Renal cortex interstitium (tissue), 11 donors: ENCODE data around the gene LRRC7. TPM values are rescaled to one million over a fixed set of nuclear protein-coding genes. Genes with fewer than 3 reads are reported as not detected.
"Not testable (repeated sequence)": the region's sequence is repeated elsewhere in the genome, so short reads cannot be mapped to it uniquely, and the experiment has no call there.

Experiments
- DNase-seq, 11 donors: peaks; one replicate each; pipeline ENCODE4 v3.0.0-alpha.2; 2013; ENCODE audit warnings: low read depth in 9 of 11, low spot score in 4 of 11; ENCODE audit errors: extremely low read depth in 1 of 11
- polyA plus RNA-seq, 3 donors: library from polyadenylated mRNA; unstranded; fragments of 120-200 nt; gene quantifications; one replicate each; pipeline ENCODE4 v1.2.1, GENCODE V29; 2013; ENCODE audit not compliant: insufficient read length in 3 of 3

Gene LRRC7
- polyA plus RNA-seq, 3 donors = 5.7 to 14.2 (median 7.1) TPM

DNA sequence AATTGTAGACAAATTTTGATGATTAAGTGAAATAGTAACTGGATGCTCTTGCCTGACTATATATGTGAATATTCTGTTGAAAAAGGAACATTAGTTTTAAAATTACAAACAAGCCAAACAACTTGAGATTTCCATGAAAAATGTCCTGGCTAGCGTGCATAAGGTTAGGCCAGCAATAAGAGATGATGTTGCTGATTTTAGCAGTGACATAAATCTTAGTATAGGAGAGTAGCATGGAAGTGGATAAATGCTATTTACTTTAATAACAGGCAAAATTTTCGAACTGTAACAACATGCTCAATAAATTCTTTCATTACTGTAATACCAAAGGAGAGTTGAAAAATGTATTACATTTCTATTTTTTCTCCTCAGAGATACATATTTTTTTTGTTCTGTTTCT, 266.6 kb downstream of the LRRC7 start:
- no peak for DNase-seq

DNA sequence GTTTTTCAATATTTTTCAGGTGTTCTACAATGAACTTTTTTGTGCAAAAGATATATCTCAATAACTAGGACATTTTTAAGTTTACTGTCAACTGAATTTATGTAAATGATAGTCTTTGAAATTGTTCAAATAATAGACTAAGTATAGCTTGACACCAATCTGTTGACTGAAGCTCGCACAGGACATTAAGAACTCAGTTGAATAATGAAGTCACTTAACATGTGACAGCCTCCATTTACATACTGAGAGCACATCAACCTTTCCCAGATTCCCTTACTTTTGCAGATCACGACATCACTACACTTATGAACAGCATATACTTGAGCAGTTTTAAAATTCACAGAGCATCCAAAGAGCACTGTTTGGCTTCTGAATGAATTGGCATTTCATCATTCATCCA, 268.2 kb downstream of the LRRC7 start:
- no peak for DNase-seq

DNA sequence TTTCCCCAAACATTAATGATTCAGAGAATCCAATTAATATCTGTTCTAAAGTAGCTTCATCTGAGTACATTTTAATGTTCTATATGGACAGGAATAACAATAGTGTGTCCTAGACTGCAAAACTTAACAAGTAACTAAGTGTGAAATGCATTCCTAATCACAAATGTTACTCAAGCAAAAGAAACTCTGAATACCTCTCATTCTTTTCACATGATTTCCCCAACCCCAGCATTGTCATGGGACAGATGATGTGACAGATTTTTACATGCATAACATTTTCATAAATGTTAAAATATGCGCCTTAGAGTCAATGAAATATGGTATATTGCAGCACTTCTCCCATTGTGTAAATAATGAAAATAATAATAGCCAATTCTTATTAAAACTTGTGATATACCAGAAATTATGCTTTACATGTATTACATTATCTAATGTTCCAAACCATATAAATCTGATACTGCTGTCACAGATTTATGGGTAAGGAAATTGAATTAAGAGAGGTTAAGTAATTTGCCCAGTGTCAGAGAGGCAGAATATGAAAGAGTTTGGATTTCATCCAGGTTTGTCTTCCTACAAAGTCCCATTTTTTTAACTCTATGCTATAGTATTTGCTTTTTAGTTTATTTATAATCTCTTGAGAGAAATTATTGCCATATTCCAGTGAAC, 269.4 kb downstream of the LRRC7 start:
- no peak for DNase-seq

DNA sequence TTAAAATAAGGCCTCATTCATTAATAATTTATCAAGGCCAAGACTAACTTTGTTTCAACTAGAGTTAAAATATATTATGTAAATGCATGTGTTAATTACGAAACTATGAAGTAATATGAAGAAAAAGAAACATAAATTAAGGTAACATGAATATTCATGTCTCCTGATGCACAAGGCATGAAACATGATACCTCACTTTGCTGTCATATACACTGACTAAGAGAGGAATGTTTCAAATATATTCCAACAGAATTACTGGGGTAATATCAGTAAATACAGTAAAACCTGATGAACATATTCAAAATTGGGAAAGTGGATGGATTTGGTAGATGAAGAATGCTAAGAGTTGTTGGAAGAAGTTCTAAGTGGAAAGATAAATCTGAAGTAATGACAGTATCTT, 274.6 kb downstream of the LRRC7 start:
- no peak for DNase-seq

DNA sequence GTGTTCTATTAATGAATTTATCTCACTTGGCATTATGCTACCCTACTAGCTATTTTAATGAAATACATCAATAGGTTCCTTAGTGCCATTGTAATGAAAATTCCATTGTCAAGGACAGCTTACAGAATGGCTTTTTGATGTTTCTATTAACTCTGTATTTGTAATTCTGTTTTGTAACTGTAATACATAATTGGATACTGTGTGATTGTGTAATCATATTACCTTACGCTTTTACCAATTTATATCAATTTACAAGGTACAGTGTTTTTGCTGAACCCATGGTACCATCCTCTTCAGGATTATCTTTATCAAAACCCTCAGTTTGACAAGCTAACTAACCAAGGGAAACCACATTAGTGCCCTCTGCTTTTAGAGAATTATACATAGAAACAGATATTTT, 277.9 kb downstream of the LRRC7 start:
- no peak for DNase-seq

DNA sequence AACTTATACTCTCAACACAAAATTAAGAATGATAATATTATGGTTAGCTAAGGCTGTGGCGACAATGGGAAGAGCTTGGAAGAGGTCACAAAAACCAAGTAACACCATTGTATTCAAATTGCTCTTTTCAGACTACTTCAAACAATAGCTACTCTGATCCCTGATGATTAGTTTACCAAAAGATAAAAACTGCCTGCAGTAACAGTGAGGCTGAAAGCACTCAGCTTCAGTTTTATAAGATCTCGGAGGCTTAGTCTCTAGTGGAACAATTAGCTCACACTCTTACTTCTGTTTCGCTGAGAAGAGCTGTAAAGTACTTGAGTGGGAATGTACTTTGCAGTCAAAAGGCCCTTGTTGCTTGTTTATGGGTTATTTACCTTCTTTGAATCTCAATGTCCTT, 278.5 kb downstream of the LRRC7 start:
- no peak for DNase-seq

DNA sequence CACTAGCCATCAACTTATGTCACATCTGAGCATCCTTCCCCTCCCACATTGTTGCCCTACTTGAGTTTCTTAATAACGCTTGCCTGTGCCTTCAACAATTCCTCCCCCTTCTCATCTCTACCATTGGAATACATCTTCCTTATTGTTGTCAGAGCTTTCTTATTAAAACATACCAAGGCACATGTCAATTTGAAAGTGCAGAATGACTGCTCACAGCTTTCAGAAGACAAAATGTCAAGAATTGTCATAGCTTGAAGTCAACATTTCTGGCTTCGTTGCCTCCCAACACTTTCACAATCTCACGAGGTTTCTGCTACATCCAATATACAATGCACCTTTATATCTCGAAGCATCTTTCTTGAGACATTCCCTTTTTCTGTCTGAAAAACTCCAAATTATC, 279.9 kb downstream of the LRRC7 start:
- no peak for DNase-seq

DNA sequence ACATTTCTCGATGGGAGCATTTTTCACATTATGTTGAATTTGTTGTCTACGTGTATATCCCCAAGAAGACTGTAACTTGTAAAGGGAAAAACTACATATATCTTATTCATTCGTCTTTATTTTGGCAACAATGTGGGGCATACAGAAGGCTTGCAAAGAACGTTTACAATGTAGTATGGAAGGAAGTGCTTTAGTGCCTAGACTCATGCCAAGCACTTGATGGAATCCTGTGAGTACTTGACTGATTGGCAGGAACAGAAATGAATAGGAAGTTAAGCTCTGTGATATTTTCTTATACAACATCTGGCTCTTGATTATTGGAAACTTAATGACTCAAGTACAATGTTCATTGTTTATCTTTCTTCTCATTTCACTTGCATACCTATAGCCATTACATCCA, 284.4 kb downstream of the LRRC7 start:
- DNase-seq = no peak

DNA sequence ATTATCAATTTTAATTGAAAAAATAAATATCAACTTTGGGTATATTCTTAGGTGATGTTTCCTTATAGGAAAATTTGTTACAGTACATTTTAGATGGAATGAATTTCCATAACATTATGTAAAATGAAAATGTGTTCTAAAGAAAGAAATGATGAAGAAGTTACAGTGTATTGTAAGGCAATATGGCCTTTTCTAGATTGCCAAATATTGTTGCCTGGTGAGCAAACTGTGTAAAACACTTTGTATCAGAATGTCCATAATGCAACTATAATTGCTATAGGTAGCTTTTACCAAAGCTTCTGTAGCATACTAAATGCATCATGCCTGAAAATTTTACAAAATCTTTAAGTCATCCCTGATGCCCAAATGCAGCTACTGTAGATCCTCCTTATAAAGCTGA, 285.0 kb downstream of the LRRC7 start:
- DNase-seq = no peak

DNA sequence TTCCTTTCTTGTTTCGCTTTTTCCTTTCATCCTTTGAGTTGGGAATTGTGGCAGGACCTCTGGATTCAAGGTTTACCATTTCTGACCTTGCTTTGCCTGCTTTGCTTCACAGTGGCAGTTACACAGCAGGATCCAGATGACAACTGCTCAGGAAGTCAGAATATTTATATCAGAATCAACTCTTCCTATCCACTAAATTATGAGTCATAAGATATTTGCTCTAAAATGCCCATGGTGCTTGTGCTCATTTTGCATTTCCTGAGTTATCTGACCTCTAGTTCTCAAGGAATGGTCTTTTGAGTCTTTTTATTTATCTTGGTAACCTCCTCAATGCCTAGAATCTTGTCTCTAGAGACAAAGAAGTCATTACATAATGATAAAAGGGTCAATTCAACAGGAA, 290.8 kb downstream of the LRRC7 start:
- no peak for DNase-seq

DNA sequence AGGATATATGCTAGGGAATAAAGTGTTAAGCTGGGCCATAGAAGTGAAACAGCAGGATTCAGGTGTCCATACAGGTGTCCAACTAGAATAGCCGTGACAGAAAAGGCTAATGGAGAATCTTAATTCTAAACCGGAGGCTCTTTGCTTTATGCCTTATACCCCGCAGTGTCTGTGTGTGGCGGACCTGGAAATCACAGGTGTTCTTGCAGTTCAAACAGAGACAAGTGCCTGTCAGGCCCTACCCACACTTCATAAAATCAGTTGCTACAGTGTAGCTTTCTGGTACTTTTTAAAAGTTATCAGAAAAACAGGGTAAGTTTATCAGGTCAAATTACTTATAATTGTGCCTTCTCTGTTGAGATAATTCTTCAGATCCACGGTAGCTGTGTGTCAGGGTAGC, 293.9 kb downstream of the LRRC7 start:
- no peak for DNase-seq

DNA sequence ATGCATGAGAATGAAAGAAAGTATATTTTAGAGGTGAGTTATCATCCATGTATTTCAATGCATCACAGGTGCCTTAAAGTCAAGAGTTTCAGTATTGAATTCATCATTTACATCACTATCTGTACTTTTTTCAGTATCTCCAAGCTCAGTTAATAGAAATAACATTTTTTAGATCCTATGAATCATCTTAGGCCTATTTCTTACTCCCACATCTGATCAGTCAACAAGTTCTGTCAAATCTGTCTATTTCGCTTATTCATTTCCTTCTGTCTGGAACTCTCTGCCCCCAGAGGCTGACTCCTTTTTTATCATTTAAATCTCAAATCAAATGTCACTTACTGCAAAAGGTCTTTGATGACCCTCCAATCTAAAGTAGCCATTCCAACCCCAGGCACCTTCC, 295.2 kb downstream of the LRRC7 start:
- no peak for DNase-seq

DNA sequence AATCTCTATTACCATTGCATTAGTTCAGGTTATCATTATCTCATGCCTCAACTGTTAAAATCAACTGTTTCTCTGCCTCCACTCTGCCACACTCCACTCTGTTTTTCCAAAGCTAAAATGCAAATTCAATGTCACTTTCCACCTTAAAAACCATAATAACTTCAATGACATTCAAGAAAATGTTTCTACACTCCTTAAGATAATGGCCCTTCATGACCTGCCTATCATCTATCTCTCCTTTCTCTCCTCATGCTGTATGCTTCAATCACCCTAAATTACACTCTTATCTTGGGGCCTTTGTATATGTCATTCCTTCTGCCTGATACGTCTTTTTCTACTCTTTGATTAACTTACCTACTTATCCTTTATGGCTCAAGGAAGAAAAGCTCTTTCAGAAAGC, 296.0 kb downstream of the LRRC7 start:
- DNase-seq = no peak

DNA sequence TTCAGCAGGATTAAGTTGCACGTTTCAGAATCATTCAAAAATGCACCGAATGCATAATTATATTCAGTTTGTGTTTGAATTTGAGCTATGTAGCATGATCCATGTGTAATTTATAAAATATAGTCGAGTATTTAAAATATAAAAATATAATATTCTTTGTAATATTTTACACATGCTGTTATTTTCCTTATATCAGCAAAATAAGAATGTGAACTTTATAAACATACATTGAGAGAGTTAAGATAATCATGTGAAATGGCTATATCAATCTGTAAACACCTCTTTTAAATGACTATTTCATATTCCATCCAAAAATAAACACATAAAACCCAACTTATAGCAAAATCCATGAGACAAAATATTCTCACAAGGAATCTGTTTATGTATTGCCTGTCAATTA, 303.7 kb downstream of the LRRC7 start:
- no peak for DNase-seq

DNA sequence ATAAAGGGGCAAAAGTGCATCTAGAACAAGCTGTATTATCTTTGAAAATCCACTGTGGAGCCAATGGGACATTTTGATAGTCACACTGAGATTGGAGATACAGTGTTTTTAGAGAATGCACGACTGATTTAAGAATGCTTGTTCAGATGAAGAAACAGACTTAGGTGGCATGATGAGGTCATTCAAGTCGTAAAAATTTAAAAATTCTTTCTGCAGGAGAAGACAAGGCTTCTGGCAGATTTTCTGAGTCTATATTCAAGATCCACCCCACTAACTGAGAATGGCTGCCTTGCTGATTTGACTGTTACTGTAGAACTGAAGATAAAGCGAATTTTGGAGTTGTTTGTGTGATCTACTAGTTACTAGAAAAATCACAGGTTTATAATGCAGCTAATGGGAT, 310.6 kb downstream of the LRRC7 start:
- no peak for DNase-seq

DNA sequence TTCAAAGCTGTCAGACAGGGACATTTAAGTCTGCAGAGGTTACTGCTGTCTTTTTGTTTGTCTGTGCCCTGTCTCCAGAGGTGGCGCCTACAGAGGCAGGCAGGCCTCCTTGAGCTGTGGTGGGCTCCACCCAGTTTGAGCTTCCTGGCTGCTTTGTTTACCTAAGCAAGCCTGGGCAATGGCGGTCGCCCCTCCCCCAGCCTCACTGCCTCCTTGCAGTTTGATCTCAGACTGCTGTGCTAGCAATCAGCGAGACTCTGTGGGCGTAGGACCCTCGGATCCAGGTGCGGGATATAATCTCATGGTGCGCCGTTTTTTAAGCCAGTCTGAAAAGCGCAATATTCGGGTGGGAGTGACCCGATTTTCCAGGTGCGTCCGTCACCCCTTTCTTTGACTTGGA, 320.3 kb downstream of the LRRC7 start:
- DNase-seq = not testable (repeated sequence)

DNA sequence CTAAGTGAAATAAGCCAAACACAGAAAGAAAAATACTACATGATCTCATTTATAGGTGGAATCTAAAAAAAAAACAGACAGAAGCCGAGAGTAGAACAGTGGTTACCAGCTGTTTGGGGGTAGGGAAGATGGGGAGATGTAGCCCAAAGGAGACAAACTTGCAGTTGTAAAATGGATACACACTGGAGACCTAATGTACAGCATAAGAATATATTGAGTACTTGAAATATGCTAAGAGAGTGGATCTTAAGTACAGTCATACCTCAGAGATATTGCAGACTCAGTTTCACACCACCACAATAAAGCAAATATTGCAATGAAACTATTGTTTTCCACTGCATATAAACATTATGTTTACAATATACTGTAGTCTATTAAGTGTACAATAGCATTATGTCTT, 320.9 kb downstream of the LRRC7 start:
- no peak for DNase-seq

DNA sequence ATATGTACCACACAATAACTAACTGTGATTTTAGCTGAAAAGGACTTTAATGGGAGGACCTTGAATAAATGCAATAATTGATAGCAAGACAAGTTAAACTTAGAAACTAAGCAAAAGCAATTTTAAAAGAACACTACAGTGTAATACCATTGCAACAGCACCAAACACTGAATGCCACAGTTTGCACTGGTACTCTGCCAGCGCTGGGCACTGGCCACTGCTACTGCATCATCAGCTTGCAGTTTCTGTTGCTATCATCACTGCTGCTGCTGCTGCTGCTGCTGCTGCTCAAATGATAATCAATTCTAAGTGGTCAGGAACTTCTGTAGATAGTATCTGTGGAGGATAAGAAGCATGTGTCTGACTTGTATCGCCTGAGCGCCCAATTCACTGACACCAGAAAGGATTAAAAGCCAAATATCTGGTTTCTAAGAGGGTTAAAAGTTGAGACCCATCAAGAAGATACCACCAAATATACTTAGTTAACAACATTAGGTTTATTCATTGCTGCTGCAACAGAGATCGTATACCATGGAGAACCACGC, 330.8 kb downstream of the LRRC7 start:
- DNase-seq = no peak

DNA sequence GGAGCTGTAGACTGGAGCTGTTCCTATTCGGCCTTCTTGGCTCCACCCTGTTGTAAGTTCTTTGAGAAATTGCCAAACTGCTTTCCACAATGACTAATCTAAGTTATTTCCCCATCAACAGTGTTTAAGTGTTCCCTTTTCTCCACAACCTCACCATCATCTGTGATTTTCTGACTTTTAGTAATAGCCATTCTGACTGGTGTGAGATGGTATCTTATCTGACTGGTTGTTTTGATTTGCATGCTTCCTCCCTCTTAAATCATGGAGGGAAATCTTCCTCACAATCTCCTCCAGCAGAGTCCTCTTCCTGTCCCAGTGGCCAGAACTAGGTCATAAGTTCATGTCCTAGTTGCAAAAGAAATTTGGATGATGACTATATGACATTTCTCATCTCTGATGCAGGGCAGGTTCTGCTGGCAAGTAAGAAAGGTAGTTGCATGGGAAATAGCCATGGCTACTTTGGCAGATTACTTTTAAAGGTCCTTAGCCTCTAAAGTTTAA, 343.6 kb downstream of the LRRC7 start:
- no peak for DNase-seq

DNA sequence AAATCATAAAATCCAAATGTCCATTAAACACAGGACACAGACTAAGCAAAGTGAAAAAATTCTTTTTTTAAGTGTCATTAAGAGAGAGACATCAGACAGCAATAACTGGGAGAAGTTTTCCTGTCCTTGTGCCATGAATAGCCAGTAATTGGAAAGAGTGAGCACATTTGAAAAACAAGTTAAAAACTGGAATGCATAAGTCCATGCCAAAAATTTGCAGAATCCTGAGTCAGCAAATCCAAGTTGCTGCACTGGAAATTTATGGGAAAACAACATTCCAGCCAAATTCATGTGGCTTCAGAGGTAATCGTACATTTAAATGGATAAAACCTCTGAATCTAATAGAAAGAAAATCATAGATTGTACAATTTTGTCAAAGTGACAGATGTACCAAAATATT, 346.3 kb downstream of the LRRC7 start:
- peak in 9 of 11 donors; percentile 9 to 53 (median 26) for DNase-seq
